GM18867 (cell line): ENCODE data around the gene LILRB4.
"Not testable (repeated sequence)": the region's sequence is repeated elsewhere in the genome, so short reads cannot be mapped to it uniquely, and the experiment has no call there.

Experiments used
- ATAC-seq: cut with Tn5 transposase; IDR thresholded peaks from one replicate; pipeline ENCODE4 v1.9.1; 2021; ENCODE audit warnings: mild to moderate bottlenecking, moderate library complexity; ENCODE audit not compliant: unreplicated experiment

The LILRB4 gene

DNA sequence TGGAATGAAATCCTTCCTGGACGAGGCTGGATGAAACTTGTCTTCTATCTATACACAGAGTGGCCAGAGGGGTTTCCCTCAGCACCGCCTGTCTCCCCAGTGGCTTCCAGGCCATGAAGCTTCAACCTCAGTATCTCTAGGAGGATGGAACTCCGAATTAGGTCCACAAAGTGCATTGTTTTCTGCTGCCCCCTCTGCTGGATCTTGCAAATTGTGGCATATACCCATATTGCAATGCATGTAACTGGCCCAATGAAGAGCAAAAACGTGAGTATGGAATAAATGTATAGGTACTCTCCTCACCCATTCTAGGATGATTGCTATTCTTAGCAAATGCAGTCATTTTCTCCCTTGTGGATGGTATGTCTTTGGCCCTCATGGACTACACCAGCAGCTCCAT, 14.7 kb upstream of the LILRB4 start:
- no peak for ATAC-seq

DNA sequence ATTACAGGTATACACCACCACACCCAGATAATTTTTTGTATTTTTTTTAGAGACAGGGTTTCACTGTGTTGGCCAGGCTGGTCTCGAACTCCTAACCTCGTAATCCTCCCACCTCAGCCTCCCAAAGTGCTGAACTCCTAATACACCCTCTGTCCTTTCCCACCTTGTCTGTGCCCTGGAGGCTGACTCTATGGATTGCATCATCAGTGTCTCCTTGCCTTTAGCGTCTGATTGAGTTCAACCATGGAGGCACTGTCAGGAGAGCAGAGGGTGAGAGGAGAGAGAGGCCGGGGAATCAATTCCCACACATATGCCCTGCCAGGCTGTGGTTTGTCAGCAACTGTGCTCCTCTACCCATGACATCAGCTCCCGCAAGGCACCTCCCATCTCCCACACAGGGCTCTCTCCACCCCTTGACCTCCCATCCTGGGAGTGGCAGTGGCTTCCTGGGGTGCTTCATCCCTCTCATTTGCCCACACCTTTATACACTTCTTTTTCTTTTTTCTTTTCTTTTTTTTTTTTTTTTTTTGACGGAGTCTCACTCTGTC, 12.6 kb upstream of the LILRB4 start:
- no peak for ATAC-seq

DNA sequence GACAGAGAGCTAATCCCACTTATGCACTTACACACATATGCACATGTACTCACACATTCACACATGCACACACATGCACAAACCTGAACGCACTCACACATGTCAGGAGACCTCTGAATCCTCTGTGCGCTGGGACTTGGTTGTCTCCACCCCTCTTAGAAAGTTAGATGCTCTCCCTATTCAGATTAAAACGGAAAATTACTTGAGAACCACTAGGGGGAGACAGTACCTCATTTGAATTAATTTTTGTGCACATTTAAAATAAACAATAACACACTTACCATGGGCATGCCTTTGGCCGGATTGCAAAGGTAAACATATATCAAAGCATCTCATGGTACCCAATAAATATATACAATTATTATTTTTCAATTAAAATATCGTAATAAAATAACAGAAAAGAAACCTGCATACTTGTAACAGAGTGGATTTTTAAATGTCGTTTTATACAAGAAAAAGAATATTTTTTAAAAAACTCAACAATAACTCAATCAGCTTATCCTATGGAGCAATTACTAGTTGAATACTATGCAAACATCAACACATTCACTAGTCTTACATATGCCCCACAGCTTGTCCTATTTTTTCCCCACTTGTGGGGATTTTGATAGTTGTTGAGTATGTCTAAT, 9.5 kb upstream of the LILRB4 start:
- ATAC-seq = no peak

DNA sequence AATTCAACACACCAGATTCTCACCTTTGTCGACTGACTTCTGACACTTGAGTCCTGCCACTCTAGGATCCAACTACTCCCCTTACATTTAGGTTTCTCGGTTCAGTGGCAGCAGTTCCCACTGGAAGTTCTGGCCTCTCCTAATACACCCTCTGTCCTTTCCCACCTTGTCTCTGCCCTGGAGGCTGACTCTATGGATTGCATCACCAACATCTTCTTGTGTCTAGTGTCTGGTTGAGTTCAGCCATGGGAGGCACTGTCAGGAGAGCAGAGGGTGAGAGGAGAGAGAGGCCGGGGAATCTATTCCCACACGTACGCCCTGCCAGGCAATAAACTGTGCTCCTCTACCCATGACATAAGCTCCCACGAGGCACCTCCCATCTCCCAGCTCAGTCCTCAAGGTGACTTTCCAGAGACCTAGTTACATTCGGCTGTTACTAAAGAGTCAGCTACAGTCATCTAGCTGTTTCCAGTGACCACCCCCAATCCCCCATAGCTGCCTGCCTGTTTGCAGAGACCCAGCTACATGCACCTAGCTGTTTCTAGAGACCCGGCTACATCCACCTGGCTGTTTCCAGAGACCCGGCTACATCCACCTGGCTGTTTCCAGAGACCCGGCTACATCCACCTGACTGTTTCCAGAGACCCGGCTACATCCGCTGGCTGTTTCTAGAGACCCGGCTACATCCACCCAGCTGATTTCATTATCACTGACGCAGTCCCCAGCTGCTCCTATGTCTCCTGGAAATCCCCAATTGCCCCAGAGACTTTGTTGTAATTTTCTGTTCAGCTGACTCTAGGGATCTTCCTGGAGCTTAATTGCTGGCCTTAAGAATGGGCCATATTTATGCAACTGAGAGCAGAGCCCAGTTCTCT, 8.1 kb upstream of the LILRB4 start:
- ATAC-seq = no peak

DNA sequence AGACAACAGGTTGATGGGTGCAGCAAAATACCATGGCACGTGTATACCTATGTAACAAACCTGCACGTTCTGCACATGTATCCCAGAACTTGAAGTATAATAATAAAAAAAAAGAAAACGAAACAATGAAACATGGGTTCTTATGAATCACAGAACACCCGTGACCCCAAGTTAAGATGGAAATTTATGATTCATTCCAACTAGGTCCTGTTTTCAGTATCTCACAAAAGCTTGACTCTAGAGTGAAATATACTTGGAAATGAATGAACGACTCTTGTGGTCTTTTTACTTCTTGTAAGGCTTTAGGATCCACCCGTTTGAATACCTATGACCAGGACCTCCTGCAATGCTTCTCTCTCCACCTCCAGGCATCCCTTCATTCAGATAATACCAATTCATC, 3.5 kb upstream of the LILRB4 start:
- no peak for ATAC-seq

DNA sequence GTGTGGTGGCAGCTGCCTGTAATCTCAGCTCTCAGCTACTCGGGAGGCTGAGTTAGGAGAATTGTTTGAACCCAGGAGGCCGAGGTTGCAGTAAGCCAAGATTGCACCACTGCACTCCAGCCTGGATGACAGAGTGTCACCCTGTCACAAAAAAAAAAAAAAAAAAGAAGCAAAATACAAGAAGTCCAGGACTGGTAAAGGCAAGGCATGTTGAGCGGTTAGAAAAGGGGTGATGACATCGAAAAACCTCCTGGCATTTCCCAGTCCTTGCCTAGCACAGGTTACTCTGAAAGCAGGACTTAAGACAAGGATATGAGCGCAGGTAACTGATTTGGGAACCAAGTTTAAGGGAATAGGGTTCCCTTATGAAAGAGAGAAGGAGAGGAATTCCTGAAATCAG, 2.5 kb upstream of the LILRB4 start:
- no peak for ATAC-seq

DNA sequence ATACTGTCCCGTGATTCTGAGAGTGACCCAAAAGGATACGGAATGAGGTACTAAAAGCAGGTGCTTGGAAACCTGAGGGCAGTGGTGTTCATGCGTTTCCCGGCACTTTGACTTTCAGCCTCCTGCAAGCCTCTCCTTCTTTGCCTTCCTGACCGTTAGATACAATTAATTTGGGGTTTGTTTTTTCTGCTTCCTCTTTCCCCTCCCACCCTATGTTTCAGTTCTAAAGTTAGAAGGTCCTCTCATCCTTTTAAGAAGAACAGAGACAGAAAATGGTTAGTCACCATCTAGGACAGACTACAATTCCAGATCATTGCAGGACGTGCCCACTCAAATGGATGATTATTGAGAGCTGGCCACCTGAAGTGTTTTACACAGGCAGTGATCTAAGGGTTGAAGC, 1.8 kb upstream of the LILRB4 start:
- no peak for ATAC-seq

DNA sequence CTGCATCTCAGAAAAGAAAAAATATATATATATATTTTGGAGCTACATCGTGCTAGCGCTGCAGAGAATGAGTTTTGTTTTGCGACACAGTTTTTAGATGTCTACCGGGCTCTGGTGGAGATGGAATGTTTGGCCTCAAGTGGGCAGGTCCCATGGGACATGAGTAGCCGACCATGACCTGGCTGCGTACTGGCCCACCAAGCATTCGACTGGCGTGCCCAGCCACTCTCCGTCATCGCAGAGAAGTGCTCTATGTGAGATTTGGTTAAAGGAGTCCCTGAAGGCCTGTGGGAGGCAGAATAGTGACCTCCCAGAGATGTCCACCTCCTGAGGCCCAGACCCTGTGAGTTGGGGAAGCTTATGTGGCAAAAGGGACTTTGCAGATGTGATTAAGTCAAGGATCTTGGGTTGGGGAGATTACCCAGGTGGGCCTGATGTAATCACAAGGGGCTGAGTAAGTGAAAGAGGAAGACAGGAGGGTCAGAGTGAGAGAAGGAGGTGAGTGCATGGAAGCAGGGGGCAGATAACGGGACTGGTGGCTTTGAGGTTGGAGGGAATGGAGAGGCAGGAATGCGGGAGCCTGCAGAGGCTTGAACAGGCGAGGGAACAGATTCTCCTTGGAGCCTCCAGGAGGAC, 821 bp upstream of the LILRB4 start:
- ATAC-seq = no peak

DNA sequence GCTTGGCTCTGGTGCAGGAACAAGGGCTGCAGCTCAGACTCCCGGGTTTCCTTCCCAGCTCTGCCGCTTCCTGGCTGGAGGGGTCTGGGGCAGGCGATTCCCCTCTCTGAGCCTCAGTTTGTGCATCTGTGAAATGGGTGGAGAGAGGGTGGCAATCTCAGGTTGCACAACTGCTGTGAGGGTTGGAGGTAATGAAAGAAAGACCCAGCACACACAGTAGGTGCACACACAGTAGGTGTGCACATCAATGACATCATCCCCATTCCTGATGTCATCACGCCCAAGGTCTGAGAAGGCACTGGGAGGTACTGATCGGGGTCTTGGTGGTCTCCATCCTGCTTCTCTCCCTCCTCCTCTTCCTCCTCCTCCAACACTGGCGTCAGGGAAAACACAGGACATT, 2.7 kb downstream of the LILRB4 start:
- ATAC-seq = no peak

DNA sequence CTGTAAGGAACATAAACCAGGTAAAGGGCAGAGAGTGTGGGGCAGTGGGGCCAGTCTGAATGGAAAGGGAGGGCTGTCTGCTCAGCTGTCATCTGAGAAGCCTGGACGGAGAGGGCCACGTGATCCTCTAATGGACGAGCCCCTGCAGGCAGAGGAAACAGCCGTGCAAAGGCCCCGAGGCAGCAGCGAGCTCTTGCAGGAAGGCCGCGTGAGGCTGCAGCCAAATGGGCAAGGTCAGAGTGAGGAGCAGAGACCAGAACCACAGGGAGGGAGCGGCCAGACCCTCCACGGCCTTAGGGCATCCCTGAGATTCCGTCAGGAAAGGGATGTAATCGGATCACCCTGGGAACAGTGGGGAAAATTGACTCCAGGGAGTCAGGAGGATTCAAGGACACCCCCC, 4.4 kb downstream of the LILRB4 start:
- no peak for ATAC-seq

DNA sequence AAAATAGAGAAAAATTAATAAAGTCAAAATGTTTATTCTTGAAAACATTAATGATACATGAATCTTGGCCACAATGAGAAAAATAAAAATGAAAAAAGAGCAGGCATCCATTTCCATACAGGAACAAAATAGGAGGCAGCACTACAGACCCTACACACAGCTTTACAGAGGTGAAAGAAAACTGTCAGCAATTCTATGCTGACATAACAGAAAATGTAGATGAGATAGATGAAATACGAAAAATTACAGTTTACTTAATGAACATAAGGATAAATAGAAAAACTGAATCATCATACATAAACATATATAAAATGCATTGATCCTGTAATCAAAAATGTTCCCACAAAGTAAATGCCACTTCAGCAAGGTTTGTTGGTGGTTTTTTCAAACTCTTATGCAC, 5.6 kb downstream of the LILRB4 start:
- no peak for ATAC-seq

DNA sequence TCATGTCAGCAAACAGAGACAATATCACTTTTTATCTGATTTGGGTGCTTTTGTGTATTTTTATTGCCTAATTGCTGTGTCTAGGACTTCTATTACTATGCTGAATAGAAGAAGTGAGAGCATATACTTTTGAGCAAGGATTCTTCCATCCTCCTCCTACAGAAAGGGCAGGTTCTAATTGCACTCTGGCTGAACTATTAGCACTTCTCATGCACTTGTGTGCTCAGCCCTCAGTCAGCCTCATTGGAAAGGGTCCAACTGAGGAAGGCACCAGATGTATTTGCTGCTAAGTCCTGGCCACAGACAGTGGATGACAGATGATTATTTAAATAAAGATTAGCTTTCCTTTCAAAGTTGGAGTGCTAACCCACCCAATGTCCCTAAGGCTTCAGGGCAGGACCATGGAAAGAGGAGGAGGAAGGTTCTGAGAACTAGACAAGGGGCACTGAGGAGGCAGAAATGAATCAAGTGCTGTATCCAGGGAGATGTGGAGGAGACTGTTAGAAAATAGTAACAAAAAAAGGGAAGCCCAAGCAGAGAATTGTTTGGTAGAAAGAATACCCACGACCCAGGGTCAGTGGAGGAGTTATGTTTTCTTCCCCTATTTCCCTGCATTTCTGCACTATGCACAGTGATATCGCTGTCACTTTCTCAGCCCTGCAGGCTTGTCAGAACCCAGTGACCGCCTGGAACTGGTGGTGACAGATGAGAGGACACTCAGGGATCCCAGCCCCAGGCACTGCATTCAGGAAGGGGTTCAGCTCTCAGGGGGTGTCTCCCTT, 8.0 kb downstream of the LILRB4 start:
- no peak for ATAC-seq

DNA sequence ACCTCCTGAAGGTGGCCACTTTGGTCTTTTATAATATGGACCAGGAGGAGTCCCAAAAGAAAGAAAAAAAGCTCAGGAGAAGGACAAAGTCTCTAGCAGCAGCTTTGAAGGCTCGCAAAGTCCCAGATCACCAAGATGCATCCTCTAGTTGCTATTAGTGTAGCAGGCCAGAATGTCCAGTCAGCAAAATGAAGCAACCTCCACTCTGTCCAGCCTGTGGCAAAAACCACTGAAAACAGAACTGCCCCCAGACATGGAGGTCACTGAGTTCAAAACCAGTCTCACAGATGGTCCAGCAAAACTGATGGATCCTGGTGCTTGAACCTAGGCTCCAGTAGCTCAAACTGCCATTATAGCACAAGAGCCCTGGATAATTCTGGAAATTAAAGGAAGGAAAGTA, 10.4 kb downstream of the LILRB4 start:
- no peak for ATAC-seq

DNA sequence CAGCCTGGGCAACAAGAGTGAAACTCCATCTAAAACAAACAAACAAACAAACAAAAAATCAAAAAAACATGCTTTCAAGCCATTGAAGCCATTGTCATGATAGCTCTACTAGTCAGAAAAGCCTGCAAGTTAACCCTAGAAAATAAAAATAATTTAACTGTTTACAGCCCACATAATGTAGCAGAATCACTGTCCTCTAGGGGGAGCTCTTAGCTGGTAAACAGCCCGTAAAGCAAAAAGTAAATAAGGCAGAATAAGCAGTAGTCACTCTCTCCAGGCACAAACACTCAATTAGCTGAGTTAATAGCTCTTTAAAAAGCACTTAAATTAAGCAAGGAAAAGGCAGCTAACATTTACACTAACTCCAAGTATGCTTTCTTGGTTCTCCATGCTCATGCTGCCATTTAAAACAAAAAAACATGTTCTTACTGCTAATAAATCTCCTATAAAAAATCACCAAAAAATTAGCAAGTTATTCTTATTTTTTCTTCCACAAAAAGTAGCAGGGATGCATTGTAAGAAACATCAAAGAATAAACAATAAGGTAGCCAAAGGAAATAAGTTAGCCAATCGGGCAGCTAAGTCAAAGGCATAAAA, 11.3 kb downstream of the LILRB4 start:
- no peak for ATAC-seq

DNA sequence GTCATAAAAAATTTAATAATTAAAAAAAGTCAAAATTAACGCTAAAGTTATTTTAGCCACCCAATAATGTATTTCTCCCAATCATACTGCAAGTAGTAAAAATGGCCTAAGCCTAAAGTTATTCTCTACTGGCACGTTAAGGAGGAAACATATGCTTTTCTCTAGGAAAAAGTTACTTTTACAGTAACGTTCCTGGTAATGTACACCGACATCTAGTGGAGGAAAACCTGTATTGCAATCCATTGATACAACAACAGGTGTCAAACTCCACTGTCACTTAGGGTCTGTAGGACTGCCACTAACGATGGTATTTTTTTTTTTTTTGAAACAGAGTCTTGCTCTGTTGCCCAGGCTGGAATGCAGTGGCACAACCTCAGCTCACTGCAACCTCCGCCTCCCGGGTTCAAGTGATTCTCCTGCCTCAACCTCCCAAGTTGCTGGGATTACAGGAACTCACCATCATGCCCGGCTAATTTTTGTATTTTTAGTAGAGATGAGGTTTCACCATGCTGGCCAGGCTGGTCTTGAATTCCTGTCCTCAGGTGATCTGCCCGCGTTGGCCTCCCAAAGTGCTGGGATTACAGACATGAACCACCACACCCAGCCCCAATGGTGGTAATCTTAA, 13.5 kb downstream of the LILRB4 start:
- ATAC-seq = not testable (repeated sequence)

DNA sequence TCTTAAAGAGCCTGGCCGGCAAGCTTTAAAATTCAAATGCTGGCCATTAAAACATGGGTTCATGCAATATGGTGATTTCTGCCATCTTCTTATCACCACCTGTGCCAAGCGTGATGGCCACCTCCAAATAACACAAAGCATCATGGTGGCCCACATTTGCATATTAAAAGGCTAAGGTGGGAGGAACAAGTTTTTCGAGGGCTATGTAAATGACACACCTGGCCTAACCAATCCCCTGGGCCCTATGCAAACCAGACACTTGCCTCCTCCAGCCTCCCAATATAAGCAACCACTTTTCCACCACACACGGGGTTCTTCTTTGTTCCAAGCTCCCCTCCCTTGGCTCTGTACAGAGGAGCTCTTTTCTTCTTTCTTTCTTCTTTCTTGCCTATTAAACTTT, 14.4 kb downstream of the LILRB4 start:
- no peak for ATAC-seq

DNA sequence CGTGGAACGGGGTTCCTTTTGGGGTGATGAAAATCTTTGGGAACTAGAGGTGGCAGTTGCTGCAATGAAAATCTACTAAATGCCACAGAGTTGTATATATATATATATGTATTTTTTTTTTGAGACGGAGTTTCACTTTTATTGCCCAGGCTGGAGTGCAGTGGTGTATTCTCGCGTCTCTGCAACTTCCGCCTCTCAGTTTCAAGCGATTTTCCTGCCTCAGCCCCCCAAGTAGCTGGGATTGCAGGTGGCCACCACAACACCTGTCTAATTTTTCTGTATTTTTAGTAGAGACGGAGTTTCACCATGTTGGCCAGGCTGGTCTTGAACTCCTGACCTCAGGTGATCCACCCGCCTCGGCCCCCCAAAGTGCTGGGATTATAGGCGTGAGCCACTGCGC, 18.8 kb downstream of the LILRB4 start:
- not testable (repeated sequence) for ATAC-seq

DNA sequence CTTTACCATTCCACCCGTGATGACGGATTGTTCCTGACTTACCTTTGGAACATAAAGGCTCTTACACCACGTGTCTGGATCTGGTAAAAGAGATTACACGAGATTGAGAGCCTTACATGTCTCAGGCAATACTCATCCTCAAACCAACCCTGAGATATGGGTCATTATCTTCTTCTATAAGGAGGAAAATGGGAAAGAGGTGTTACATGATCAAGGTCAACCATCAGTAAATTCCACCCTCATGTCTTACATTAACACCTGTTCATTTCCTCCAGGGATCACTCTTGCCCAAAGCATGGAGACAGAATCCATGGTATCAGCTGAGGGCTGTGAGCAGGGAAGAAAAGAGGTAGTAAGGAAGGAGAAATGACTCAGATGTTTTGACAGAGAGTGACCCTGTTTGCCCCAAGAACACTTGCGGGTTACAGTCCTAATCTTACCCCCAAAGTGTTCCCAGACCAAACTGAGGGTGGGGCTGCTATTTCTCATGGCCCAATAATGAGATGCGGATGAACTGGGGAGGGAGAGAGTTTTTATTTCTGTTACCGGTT, 19.6 kb downstream of the LILRB4 start:
- ATAC-seq = no peak

DNA sequence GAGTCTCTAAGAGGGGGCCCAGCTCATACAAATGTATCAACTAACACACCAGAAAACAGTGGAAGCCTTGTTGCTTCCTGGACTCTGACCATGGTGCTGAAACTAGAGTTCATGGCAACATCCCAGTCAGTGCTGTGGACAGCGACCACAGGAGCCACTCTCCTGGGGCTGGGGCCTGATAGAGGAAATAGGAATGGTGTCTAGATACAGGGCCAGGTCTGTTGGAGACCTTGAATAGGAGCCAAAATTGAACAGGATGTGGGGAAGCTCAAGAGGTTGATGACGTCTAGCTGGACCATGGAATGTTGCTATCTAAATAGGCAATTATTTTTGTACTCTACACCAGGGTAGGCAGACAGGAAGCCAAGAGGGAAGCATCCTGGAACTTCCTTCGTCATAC, 21.7 kb downstream of the LILRB4 start:
- ATAC-seq = no peak
